DMS153 (cell line): ENCODE results near the gene ZBTB11.
"Not testable (repeated sequence)": the region's sequence is repeated elsewhere in the genome, so short reads cannot be mapped to it uniquely, and the experiment has no call there.

Source experiments
- DNase-seq: peaks from one replicate; lab custom pipeline; 2025; lab: John Stamatoyannopoulos, UW

The ZBTB11 gene

GRCh38 chr3:101691685-101692671 is 15.0 kb upstream of the ZBTB11 start:
- not testable (repeated sequence) for DNase-seq

GRCh38 chr3:101690972-101691371 is 14.0 kb upstream of the ZBTB11 start:
- DNase-seq, result no peak

GRCh38 chr3:101689286-101689685 is 12.4 kb upstream of the ZBTB11 start:
- DNase-seq, result no peak

- DNase-seq, result no peak
Observed at GRCh38 chr3:101687142-101687931, 10.4 kb upstream of the ZBTB11 start.

GRCh38 chr3:101685870-101686307 is 9.0 kb upstream of the ZBTB11 start:
- DNase-seq, result no peak

GRCh38 chr3:101685050-101685400 is 8.1 kb upstream of the ZBTB11 start:
- no peak for DNase-seq

DNA sequence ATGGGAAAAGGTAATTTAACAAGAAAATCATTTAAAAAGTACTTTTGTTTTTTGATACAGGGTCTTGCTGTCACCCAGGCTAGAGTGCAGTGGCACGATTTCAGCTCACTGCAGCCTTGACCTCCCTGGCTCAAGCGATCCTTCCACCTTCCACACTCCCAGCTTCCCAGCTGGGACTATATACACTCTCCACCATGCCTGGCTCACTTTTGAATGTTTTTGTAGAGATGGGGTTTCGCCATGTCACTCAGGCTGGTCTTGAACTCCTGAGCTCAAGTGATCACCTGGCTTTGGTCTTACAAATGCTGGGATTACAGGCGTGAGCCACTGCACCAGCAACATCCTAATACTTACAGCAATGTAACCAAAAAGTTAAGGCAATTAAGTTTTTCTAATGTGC is 3.5 kb upstream of the ZBTB11 start:
- DNase-seq, result no peak

- DNase-seq, result not testable (repeated sequence)
Observed at GRCh38 chr3:101678837-101679236, 1.9 kb upstream of the ZBTB11 start.

- no peak for DNase-seq
Observed at GRCh38 chr3:101677436-101678286, 729 bp upstream of the ZBTB11 start.

DNA sequence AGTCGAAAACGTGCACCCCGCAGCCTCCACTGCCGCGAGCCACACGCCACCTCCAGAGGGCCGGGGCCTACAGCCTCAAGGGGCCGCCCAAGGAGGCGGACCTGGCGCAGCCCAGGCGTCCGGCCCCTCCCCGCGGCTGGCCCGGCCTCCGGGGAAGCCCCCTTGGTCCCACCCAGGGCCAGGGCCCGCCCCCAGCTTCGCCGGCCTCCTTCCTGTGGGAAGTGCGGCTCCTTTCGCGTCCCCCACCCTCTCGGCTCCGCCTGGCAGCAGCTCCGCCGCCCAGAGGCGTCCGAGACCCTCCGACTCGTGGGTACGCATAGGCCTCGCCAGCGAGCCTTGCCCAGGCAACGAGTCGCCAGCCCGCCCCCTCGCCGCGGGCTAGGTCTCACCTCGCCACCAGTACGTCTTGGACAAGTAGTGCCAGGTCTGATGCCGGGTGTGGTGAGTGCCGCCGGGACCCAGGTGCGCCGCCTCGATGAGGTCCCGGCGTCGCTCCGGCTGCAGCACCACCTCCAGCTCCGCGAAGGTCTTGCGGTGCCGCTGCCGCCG is 642 bp downstream of the ZBTB11 start:
- DNase-seq, result no peak

- DNase-seq, result no peak
Observed at GRCh38 chr3:101675709-101676215, 1.2 kb downstream of the ZBTB11 start.

GRCh38 chr3:101674518-101674917 is 2.4 kb downstream of the ZBTB11 start:
- no peak for DNase-seq

DNA sequence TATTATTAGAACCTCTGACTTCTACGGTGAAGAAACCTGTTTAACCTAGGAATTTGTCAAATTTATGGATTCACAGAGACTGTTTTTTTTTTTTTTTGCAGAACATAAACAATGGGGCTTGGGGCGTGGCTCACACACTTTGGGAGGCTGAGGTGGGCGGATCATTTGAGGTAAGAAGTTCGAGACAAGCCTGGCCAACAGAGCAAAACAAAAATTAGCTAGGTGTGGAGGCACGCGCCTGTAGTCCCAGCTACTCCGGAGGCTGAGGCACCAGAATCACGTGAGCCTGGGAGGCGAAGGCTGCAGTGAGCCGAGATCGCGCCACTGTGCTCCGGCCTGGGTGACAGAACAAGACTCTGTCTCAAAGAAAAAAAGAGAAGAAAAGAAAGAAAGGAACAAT is 3.0 kb downstream of the ZBTB11 start:
- DNase-seq, result no peak

GRCh38 chr3:101671014-101671413 is 5.9 kb downstream of the ZBTB11 start:
- no peak for DNase-seq

DNA sequence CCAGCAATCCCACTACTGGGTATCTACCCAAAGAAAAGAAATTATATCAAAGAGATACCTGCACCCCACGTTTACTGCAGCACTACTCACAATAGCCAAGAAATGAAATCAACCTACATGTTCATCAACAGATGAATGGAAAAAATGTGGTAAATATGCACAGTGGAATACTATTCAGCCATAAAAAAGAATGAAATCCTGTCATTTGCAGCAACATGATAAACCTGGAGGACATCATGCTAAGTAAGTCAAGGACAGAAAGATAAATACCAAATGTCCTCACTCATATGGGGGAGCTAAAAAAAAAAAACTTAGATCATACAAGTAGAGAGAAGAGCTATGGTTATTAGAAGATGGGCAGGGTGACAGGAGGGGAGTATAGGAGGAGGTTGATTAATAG is 9.1 kb downstream of the ZBTB11 start:
- no peak for DNase-seq

- no peak for DNase-seq
Observed at GRCh38 chr3:101667331-101667730, 9.6 kb downstream of the ZBTB11 start.

DNA sequence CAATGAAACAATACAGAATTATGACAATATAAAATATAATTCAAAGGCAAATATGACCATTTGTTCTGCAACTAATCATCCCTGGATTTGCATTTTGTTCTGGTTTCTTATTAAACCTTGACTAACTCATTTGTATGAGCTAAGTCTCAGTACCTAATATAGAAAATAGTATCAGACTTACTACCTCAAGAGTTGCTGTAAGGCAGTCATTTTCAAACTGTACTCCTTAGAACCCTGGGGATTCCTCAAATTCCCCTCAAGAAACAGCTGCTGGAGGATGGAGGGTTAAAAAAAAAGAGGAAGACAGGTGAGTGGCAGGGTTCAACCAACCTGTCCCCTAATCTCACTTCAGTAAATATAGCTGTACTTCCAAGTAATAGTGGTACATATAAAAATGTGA is 11.1 kb downstream of the ZBTB11 start:
- no peak for DNase-seq

DNA sequence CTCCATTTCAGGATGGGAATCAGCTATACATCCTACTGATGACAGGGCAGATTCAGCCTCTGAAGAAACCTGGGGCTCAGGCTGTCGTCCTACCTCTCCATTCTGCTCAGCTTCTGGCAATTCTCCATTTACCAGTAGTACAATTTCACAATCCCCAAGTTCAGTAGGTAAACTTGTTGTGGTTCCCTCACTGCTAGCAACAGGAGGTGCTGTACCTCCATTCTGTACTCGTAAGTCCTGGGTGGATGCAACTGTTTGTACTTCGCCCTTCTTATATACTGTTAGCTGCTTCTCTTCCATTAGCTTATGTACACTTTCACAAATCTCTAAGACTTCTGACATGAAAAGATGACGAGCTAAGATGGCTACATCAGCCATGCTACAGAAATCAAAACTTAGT is 11.6 kb downstream of the ZBTB11 start:
- no peak for DNase-seq

GRCh38 chr3:101660714-101661113 is 16.2 kb downstream of the ZBTB11 start:
- no peak for DNase-seq

DNA sequence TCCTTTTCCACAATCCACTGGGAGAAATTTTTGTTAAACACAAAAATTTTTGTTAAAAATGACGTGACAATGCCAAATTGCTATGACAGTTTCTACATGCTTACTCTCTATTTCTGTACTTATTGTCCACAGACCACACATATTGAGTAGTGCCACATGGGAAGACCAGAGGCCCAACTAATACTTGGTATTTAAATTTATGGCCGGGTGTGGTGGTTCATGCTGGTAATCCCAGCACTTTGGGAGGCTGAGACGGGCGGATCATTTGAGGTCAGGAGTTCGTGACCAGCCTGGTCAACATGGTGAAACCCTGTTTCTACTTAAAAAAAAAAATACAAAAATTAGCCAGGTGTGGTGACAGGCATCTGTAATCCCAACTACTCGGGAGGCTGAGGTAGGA is 20.3 kb downstream of the ZBTB11 start:
- DNase-seq, result no peak

- no peak for DNase-seq
Observed at GRCh38 chr3:101646726-101647125, 30.2 kb downstream of the ZBTB11 start.
